ENCODE measurements around the gene C1orf21.

Gene C1orf21

DNA sequence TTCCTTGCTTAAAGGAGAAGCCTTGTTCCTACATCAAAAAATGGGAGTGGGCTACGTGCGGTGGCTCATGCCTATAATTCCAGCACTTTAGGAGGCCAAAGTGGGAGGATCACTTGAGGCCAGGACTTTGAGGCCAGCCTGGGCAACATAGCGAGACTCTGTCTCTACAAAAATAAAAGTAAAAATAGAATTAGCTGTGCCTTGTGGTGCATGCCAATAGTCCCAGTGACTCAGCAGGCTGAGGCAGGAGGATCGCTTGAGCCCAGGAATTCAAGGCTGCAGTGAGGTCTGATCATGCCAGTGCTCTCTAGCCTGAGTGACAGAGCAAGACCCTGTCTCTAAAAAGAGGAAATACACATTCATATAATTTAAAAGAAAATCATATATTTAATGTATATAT is 127.1 kb downstream of the C1orf21 start:
- no peak for DNase-seq (ENCODE audit: low read depth)

DNA sequence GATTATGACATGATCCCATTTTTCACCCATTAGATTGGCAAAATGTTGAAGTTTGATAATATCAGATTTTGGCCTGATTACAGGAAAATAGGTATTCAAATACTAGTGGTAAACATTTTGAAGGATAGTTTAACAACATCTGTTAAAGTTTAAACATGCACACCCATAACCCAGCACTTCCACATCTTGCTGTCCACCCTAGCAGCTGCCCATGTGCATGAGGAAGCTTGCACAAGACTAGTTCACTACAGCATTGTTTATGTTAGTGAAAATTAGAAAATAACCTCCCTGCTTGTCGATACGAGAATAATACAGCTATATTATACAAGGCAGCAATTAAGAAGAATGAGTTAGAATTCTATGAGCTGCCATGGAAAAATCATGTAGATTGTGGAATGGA is 127.6 kb downstream of the C1orf21 start:
- DNase-seq (ENCODE audit: low read depth), result no peak

DNA sequence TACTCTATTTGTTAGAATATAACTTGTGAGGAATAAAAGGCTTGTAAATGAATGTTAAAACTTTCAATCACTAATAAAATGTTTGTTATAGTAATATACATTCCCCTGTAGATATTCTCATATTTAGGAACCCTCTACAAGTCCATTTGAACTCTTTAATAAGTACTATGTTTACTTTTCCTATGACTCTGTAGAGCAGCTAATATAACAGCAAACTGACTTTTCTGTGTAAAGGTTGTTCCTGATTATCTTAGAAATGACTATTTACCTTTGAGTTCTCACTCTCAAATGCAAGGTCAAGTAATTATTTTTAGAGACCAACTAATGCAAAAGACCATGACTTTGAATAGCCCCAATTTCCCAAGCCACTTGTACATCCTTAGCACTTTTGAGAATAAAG is 130.3 kb downstream of the C1orf21 start:
- no peak for DNase-seq (ENCODE audit: low read depth)

DNA sequence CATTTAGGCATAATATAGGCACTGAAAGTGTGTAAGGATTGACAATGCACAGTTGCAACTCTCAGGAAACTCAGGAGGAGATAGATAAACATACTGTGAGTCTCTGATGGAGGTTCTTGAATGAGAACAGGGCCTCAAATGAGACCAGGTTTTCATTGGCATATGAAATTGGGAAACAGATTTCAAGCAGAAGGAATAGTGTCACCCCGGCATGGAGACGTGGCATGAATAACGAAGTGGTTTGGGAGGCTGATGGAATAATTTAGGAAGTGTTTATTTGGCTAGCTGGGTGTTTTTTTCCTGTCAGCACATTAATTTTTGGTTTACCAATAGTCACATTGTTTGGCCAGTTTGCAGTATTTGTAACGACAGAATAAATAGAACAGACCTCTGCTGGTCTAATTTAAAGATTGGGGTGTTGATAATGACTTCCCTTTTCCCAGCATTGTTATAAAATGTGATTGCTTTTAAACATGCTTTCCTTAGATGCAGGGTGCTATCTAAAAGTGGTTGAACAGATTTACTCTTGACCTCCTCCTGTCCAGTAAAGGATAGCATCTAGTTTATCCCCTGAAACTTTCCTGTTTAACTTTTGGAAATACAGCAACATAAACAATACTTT is 132.0 kb downstream of the C1orf21 start:
- DNase-seq (ENCODE audit: low read depth), result no peak

DNA sequence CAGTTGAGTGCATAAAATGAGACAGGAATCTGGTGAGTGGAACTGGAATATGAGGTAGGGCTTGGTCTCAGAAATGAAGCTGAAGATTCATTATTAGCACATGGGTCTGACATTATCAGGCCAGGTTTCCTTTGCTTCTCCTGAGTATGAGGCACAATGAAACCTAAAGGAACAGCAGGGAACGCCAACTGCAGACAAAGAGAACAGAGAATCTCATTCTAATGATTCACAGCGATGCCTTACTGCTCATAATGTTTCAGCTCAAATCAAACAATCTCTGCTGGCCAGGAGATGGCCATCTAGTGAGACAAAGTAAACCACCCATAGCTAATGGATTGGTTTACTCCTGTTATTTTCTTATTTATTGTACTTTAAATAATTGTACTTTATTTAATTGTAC is 133.5 kb downstream of the C1orf21 start:
- DNase-seq (ENCODE audit: low read depth), result no peak

DNA sequence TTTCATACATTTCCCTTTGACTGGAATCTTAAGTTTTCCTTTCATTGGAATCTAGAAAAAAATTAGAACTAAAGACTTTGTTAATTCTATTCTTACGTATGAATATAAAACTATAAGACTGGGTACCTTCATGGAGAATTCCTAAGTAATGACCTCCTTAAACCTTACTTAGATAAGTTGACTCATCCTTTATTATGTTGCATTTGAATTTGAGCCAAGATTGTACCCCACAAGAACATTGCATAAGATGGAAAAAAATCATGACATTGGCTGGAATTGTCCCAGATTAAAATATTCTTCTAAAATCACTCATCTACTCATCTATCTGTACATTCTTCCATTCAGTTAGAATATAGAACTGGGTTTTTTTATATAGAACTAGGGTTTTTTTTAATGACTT is 137.4 kb downstream of the C1orf21 start:
- no peak for DNase-seq (ENCODE audit: low read depth)

DNA sequence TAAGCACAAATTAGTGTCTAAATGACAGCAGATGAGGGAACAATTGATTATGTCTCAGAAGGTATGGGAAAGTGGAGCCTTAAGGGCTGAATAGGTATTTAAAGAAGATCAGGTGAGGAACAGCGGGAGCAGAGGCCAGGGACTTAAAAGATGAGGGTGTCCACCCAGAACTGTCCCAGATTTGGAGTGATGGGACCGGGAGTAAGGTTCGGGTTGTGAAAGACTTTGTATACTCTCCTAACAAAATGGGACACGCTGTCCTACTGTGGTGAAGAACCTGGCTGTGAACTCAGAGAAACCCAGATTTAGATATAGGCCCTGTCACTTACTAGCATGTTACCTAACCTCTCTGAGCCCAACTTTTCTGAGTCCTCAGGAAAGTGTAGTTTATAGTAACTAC is 140.6 kb downstream of the C1orf21 start:
- no peak for DNase-seq (ENCODE audit: low read depth)

DNA sequence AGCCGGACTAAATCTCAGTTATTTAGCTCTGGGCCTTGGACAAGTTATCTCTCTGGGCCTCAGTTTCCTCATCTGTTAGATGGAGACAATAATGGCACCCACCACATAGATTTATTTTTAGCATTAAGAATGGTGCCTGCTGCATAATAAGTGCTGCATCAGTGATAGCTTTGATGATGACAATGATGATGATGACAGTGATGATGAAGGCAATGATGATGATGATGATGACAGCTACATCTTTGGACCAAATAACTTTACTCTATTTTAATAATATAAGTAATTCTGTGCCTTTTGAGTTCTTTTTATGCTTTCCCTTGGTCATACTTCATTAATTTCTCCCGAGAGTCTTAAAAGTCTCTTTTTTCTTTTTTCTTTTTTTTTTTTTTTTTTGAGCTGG is 143.4 kb downstream of the C1orf21 start:
- no peak for DNase-seq (ENCODE audit: low read depth)

DNA sequence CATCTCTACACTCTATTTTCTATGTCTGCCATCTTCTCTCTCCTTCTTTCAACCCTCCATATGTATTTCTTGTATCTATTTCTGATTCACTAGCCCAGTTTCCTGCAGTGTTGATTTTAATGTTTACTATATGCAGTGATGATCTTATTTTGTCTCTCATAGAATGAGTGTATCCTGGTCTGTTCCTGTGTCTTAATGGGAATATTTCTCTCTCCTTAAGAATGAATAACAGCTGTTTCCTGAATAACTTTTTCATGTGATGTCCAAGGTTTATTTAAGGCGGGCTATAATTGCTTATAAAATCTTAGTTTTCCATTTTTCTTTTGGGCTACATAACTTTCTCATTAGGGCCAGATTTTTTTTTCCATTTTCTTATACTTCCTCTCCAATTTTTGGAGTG is 144.5 kb downstream of the C1orf21 start:
- no peak for DNase-seq (ENCODE audit: low read depth)

DNA sequence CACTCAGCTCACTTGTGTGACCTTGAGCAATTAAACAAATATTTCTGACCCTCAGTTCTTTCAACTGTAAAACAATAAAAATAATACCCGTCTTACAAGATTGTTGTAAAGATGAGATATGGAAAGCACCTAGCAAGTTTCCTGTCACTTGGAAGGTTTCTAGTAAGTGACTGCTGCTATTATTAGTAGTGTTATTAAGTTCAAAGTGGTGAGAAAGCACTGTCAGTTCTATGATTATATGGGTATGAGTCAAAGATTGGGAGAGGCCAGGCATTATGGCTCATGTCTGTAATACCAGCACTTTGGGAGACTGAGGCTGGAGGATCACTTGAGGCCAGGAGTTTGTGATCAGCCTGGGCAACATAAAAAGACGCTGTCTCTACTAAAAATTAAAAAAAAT is 145.4 kb downstream of the C1orf21 start:
- no peak for DNase-seq (ENCODE audit: low read depth)

DNA sequence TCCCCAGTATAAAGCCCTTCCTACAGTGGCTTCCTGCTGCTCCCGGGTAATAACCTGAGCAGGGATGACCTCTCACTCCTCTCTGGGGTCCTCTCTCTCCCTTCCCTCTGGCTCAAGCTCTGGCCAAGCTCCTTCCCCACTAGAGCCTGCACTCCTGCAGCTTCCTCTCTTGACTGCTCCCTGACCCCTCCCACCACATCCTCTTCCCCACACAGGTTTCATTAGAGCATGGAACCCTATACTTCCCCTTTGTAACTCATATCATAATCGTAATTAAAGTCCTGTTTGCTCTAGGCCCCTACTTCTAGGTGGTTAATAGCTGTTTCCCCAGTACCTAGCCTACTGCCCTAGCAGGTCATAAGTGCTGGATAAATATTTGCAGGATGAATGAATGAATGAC is 146.2 kb downstream of the C1orf21 start:
- DNase-seq (ENCODE audit: low read depth), result no peak

DNA sequence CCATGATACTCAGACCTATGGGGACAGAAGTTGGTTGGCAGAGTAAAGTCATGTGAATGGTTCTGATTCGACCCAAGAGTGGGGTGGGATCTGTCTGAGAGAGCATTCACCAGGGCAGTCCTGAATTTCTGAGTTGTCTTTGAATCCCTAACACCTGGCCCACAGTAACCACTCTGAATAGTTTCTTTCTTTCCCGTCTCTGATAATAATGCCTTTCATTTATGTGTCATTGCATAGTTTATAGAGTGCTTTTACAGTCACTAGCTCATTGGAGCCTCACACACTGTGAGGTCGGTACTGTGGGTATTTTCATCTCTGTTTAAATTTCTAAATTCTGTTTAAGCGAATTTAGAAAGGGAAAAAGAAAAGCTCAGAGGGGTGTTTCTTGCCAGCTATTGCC is 147.1 kb downstream of the C1orf21 start:
- no peak for DNase-seq (ENCODE audit: low read depth)

DNA sequence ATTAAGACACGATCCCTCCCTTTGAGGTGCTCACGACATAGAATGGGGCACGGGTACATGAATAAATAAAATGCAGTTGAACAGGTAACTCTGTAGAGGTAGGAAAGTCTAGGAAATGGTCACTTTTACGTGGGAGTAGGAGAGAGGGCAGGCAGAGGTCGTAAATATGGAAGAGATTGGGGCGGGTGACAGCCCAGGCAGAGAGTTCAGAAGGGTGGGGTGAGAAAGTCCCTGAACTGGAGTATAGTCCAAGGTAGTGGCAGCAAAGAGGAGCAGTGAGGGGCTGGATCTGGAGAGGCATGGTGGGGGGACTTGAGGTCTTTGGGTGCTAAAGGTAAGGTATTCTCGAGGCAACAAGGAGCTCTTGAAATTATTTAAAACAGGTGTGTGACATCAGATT is 147.9 kb downstream of the C1orf21 start:
- no peak for DNase-seq (ENCODE audit: low read depth)

DNA sequence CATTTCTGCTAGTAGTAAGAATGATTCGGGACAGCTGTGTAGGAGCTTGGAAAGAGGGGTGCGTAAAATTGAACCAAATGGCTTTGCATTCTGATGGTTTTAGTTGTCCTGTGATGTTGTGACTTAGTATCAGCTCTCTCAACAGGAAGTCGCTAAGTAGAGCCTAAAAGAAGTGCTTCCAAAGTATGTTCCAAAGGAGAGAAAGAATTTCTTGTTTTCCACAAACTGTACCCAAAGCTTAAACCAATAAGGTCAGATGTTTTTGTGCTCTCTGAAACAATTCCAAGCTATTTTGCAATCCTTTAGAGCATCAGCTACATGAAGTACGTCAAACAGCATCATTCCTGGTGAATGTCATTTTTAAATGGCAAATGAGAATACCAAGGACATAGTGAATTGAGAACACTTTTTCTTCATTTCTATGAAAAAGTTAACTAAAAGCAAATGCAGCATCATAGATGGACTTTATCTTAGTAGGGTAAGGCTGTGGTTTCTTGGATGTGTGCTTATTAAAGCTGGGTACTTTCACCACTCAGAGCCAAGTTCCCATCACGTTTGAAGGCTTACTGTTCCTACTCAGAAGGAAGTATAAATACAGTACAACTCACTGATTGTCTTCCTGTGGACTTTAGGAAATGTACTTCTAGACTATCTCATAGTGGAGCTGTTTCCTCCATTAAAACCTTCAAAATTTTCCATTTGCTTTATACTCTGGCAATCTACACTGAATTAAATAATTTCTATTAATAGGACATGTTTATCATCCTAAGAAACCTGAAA is 148.6 kb downstream of the C1orf21 start:
- DNase-seq (ENCODE audit: low read depth), result no peak

DNA sequence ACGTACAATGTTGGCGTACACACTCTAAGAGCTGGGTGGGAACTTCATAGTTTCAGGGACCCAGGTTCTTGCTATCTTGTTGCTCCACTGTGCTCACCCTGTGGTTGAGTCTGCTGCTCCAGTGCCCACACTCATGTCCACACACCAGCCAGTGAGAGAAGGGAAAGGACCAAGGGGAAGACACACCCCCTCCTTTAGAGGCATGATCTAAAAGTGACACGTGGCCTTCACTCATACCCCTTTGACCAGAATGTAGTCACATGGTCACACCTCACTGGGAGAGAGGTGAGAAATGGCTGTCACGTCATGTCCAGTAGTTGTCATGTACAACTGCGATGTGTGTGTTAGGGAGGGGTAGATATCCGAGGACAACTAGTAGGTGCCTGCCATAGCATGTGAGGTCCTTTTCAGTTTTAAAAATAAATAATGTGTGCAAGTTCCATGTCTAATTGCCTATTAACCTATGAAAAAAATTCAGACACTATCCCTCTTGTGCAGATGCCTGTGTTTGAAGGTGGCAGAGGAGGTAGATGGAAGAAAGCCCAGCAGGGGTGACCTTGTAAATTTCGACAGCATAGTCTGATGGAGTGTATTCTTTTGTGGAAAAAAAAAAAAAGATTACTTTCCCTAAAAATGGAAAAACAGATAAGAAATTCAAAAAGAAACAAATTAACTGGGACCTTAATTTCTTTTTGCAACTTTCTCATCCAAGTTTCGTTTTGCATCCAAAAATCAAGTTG is 149.6 kb downstream of the C1orf21 start:
- no peak for DNase-seq (ENCODE audit: low read depth)

DNA sequence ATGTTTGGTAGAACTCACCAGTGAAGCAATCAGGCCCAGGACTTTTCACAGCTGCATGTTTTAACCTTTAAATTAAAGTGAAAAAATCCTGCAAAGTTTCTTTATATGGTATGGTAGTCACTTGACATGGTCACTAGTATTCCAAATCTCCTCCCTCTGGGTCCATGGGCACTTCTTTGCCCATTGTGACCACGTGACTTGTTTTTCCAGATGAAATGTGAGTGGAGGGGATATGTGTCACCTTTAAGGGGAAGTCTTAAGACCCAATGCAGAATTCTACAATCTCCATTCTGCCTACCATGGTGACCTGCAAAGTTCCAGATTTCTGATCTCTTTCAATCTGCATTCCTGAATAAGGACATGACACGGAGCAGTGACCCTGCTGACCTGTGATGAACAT is 152.8 kb downstream of the C1orf21 start:
- DNase-seq (ENCODE audit: low read depth), result no peak

DNA sequence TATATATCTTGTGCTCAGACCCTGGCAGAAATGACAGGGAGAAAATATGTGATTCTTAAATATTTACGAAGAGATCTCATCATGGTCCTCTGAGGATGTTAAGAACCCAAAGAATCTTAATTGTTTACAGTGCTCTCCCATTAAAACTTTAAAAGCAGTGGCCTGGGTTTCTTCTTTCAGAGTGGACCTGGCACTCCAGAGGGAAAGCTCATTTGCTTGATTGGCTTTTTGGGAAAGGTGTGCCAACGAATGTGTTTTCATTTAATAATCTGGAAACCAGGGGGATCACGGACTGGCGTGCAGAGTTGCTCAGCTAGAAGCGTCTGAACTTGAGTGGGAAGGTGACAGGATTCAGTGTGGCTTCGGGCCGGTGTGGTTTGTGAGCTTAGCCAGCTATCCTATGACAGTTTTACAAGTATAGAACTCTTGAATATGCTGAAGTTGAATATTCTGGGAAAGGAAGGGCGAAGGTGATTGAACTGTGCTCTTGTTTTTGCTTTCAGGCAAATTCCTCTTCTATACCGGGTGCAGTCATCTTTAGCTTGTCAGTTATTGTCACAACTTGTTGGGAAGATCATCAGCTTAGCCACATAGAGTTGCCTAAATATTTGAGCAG is 154.8 kb downstream of the C1orf21 start:
- no peak for DNase-seq (ENCODE audit: low read depth)

DNA sequence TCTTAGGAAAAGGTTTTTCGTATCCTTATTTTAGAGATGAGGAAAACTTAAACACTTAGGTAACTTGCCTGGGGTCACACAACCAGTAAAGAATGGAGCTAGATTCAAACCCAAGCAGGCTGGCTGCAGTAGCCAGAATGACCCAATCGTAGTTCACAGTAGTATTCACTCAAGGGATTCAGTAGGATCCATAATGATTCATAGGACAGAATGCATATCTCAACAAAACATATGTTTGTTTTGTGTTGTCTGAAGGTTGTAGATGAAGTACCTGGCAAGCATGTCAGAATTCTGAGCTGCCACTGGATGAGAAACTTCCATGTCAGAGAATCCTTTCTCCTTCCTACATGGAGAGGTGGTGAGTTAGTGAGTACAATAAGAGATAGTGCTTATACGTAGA is 155.5 kb downstream of the C1orf21 start:
- no peak for DNase-seq (ENCODE audit: low read depth)

DNA sequence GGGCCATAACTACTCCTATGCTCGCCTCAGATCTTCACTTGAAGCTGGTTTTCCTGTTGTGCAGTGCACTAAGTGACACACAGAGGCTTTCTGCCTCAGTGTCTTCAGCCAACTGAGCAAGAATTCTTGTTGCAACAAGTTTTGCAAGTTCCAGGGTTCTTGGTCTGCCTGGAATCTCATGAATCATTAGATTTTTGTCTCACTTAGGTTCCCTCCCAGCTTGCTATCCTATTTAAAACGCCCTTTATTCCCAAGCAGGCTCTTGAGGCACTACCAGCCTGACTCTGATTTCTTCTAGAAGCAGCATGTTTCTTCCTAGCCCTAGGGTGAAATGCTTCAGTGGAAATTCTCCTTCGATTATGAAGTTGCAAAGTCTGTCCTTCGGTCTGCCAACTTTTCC is 158.8 kb downstream of the C1orf21 start:
- DNase-seq (ENCODE audit: low read depth), result no peak

DNA sequence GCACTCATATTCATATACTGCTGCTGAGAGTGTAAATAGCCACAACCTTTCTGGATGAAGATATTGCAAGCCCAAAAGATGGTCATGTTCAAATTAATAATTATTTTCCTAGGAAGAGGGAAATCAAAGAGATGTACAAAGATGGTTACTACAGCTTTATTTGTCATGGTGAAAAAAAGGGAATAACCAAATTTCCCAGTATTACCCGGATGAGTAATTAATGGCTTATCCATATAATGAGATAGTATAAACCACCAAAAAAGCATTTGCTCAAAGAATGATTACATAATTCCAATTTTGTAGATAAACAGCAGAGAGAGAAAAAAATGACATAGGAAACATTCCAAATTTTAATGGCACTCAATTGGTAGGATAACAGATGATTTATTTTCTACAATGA is 165.6 kb downstream of the C1orf21 start:
- DNase-seq (ENCODE audit: low read depth), result no peak

DNA sequence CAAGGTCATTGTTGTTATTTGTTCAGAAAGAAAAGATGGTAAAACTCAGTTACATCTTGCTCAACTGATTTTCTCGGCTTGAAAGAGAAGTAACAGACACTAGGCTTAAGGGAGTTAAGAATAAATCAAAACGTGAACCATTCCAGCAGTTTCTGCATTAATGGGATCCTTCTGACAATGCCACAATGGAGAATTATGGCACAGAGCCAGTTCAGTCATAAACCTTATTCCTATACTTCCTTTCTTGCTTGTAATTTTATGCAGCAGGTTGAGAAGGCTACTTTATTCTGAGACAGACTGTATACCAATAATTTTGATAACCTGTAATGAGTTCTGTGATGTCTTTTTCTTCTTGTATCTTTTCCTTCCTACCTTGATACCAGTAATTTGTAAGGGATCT is 167.0 kb downstream of the C1orf21 start:
- DNase-seq (ENCODE audit: low read depth), result no peak

DNA sequence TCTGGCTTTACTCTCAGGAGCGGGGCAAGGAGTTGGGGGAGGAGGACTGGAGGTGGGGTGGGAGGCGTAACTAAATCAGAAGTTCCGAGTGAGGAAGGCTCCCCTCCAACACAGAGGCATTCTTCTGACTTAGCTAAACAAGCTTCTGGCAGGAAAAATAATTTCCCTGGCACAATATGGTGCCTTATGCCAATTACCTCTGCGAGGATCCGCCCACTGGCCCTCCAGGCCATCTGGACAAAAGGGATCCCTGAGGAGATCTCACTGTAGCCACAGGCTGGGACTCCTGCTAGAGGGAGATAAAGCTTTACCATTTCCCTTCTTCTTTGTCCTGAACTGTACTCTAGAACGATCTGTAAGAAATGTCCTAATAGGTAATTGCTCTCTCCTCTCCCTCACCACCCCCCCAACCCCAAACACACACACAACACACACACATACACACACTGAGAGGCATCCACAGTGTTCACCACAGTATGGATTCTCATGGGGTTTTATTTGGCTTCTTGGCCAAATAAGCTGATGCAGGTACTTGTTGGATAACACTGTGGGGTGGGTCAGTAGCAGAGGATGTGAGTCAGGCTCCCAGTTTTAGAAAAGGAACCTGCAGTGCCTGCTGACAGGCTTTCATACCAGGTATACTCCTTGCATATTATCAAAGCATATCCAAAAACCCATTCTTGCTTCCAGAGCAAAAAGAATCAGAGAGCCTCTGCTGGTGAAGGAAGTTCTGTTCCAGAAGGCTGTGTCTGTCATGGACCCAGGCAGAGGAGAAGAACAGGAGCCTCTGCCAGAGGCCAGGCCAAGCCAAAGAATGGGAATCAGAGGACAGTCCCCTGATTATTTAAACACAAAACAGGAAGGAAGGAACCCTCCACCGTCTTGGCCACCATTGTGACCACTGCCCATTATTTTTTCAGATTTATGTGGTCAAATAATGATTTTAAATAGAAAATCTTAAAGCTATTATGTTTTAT is 169.1 kb downstream of the C1orf21 start:
- DNase-seq (ENCODE audit: low read depth), result no peak

Data from activated T-cell treated with anti-CD3 and anti-CD28 coated beads for 24 hours (primary cell).